HEK293T (cell line): Measurements from ENCODE around the gene IL17B.

ENCODE experiments used
- ARNT ChIP-seq: fragments of 450-650 bp; IDR thresholded peaks from 2 replicates; pipeline ENCODE4 v1.6.1; 2017; ENCODE audit warnings: mild to moderate bottlenecking
- BHLHE40 ChIP-seq: fragments of 450-650 bp; IDR thresholded peaks from 2 replicates; pipeline ENCODE4 v1.6.1; 2016; ENCODE audit warnings: mild to moderate bottlenecking, moderate library complexity, borderline replicate concordance
- ELF4 ChIP-seq: fragments of 450-650 bp; IDR thresholded peaks from 2 replicates; pipeline ENCODE4 v1.6.1; 2017; ENCODE audit warnings: antibody characterized with exemption
- FOXA1 ChIP-seq: fragments of 450-650 bp; IDR thresholded peaks from 2 replicates; pipeline ENCODE4 v1.6.1; 2016; ENCODE audit warnings: mild to moderate bottlenecking
- FOXK2 ChIP-seq: fragments of 450-650 bp; IDR thresholded peaks from 2 replicates; pipeline ENCODE4 v1.6.1; 2016; ENCODE audit warnings: mild to moderate bottlenecking
- FOXM1 ChIP-seq: fragments of 450-650 bp; IDR thresholded peaks from 2 replicates; pipeline ENCODE4 v1.6.1; 2017; ENCODE audit warnings: mild to moderate bottlenecking, borderline replicate concordance
- HDGF ChIP-seq: fragments of 450-650 bp; IDR thresholded peaks from 2 replicates; pipeline ENCODE4 v1.6.1; 2017; ENCODE audit warnings: antibody characterized with exemption, borderline replicate concordance
- LEF1 ChIP-seq: fragments of 450-650 bp; IDR thresholded peaks from 2 replicates; pipeline ENCODE4 v1.6.1; 2017; ENCODE audit warnings: mild to moderate bottlenecking, borderline replicate concordance
- NFRKB ChIP-seq: fragments of 450-650 bp; IDR thresholded peaks from 2 replicates; pipeline ENCODE4 v1.6.1; 2016; ENCODE audit warnings: mild to moderate bottlenecking, moderate library complexity
- PKNOX1 ChIP-seq: fragments of 450-650 bp; IDR thresholded peaks from 2 replicates; pipeline ENCODE4 v1.6.1; 2016
- SP1 ChIP-seq: fragments of 450-650 bp; IDR thresholded peaks from 2 replicates; pipeline ENCODE4 v1.6.1; 2017
- SUZ12 ChIP-seq: fragments of 450-650 bp; IDR thresholded peaks from 2 replicates; pipeline ENCODE4 v1.6.1; 2016; ENCODE audit warnings: mild to moderate bottlenecking

GRCh38 chr5:149414405-149415065 lies 35.4 kb upstream of the IL17B start:
- no peak for TF ChIP-seq FOXA1
- TF ChIP-seq ARNT, result no peak
- no peak for TF ChIP-seq ELF4
- TF ChIP-seq SUZ12, result no peak
- TF ChIP-seq NFRKB, result no peak
- no peak for TF ChIP-seq SP1
- TF ChIP-seq BHLHE40, result no peak
- TF ChIP-seq LEF1, result no peak
- TF ChIP-seq PKNOX1, result no peak
- no peak for TF ChIP-seq FOXK2
- TF ChIP-seq HDGF, result no peak
- TF ChIP-seq FOXM1, result no peak
